OCI-LY7 (cell line): ENCODE results near the gene ARHGAP18.

Experiments used
- EZH2phosphoT487 ChIP-seq: fragments of 200-600 bp; sonication (generic); IDR thresholded peaks from 2 replicates; pipeline ENCODE4 v1.6.1; 2018; ENCODE audit warnings: low read depth, borderline replicate concordance, mild to moderate bottlenecking, mixed run types, antibody characterized with exemption, low read length, moderate library complexity, mixed read lengths
- TF ChIP-seq, protein P1 (sequence below): fragments of 200-600 bp; sonication (generic); conservative IDR thresholded peaks from 2 replicates; pipeline ENCODE4 v1.5.1; 2014; ENCODE audit warnings: mild to moderate bottlenecking, antibody characterized with exemption, low read length, moderate library complexity, mixed read lengths

DNA sequence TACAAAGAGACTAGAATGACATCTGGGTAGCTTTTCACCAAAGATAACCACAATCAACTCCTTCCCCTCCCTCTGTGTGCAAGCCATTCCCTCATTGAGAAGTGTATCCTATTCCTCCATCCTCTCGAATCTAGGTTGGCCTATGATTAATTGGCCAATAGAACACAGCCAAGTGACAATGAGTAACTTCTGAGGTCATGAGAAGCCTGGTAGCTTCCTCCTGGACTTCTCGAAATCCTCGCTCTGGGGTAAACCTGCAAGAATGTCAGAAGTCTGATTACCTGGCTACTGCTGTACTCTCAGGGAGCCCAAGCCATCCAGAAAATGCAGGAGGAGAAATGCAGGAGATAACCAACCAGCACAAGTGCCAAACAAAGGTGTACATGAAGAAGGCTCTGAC lies 13.1 kb downstream of the ARHGAP18 start:
- TF ChIP-seq EZH2phosphoT487, result no peak
- TF ChIP-seq, protein P1, sequence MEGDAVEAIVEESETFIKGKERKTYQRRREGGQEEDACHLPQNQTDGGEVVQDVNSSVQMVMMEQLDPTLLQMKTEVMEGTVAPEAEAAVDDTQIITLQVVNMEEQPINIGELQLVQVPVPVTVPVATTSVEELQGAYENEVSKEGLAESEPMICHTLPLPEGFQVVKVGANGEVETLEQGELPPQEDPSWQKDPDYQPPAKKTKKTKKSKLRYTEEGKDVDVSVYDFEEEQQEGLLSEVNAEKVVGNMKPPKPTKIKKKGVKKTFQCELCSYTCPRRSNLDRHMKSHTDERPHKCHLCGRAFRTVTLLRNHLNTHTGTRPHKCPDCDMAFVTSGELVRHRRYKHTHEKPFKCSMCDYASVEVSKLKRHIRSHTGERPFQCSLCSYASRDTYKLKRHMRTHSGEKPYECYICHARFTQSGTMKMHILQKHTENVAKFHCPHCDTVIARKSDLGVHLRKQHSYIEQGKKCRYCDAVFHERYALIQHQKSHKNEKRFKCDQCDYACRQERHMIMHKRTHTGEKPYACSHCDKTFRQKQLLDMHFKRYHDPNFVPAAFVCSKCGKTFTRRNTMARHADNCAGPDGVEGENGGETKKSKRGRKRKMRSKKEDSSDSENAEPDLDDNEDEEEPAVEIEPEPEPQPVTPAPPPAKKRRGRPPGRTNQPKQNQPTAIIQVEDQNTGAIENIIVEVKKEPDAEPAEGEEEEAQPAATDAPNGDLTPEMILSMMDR, result no peak
